Measurements from ENCODE around the gene CD69.

GRCh38 chr12:9760120-9760519 lies 581 bp downstream of the CD69 start:
- TF ChIP-seq EZH2phosphoT487 (IDR thresholded peaks at IDR 0.05; ENCODE audit: borderline replicate concordance) (no peak), CTCF (conservative IDR thresholded peaks at IDR 0.05; ENCODE audit: low read length) (no peak)
